HEK293 (cell line): Measurements from ENCODE around the gene ZNF560.
"Not testable (repeated sequence)": the region's sequence is repeated elsewhere in the genome, so short reads cannot be mapped to it uniquely, and the experiment has no call there.

Experiments used
- CTCF ChIA-PET: fragments of 350-600 bp; formaldehyde crosslinking; extraction: SDS; loops from one replicate; lab custom pipeline; 2021; ENCODE audit warnings: antibody characterized with exemption; lab: Yijun Ruan, JAX
- POLR2A ChIA-PET: fragments of 300-600 bp; formaldehyde crosslinking; extraction: SDS; loops from one replicate; lab custom pipeline; 2020; ENCODE audit warnings: antibody characterized with exemption, inconsistent platforms; lab: Yijun Ruan, JAX
- H3K27ac ChIP-seq: fragments of 200-500 bp; sonication (Bioruptor generic); 2 replicates; pipeline ENCODE4 v1.5.1; 2014; ENCODE audit warnings: low read depth, low read length, control low read depth, inconsistent platforms; ENCODE audit errors: extremely low read depth
- H3K36me3 ChIP-seq, 2 experiments: fragments of 200-500 bp in 1 of 2; sonication (Bioruptor generic) in 1 of 2; 1 replicate in 1 of 2; 2 replicates in 1 of 2; pipeline ENCODE4 v1.5.1; 2014 to 2017; ENCODE audit warnings: inconsistent platforms in 2 of 2, low read length in 2 of 2; ENCODE audit not compliant: control insufficient read depth in 2 of 2, insufficient read depth in 1 of 2
- H3K4me1 ChIP-seq: fragments of 200-500 bp; sonication (Bioruptor generic); 2 replicates; pipeline ENCODE4 v1.5.1; 2014; ENCODE audit warnings: mild to moderate bottlenecking, low read length, inconsistent platforms; ENCODE audit not compliant: control insufficient read depth, insufficient read depth
- H3K4me3 ChIP-seq: 2 replicates; pipeline ENCODE4 v1.5.1; 2011; ENCODE audit warnings: low read depth, mild to moderate bottlenecking, control low read depth, low read length, moderate library complexity
- H3K9me3 ChIP-seq: fragments of 200-500 bp; sonication (Bioruptor generic); 2 replicates; pipeline ENCODE4 v1.5.1; 2014; ENCODE audit warnings: low read depth, low read length, inconsistent platforms; ENCODE audit not compliant: control insufficient read depth, insufficient read depth
- GLI2 ChIP-seq: fragments of 450-650 bp; formaldehyde crosslinking; IDR thresholded peaks from 2 replicates; pipeline ENCODE4; 2017; ENCODE audit warnings: missing biosample characterization, missing genetic modification characterization, low read depth, borderline replicate concordance
- HOXD13 ChIP-seq: sonication (generic); formaldehyde crosslinking; IDR thresholded peaks from 2 replicates; pipeline ENCODE4 v1.8.0; 2022; ENCODE audit warnings: missing genetic modification reagents, borderline replicate concordance
- MYNN ChIP-seq: fragments of 450-650 bp; formaldehyde crosslinking; IDR thresholded peaks from 2 replicates; pipeline ENCODE4 v1.5.1; 2016; ENCODE audit warnings: missing biosample characterization, missing genetic modification characterization, borderline replicate concordance
- MZF1 ChIP-seq: fragments of 450-650 bp; formaldehyde crosslinking; IDR thresholded peaks from 2 replicates; pipeline ENCODE4 v1.5.1; 2017; ENCODE audit warnings: missing biosample characterization, missing genetic modification characterization, borderline replicate concordance
- PRDM10 ChIP-seq: fragments of 450-650 bp; formaldehyde crosslinking; IDR thresholded peaks from 2 replicates; pipeline ENCODE4 v1.5.1; 2016; ENCODE audit warnings: missing biosample characterization, missing genetic modification characterization
- SCRT1 ChIP-seq: fragments of 450-650 bp; formaldehyde crosslinking; IDR thresholded peaks from 2 replicates; pipeline ENCODE4 v1.5.1; 2016; ENCODE audit warnings: missing biosample characterization, missing genetic modification characterization, borderline replicate concordance
- SP3 ChIP-seq: fragments of 450-650 bp; formaldehyde crosslinking; IDR thresholded peaks from 2 replicates; pipeline ENCODE4 v1.5.1; 2016; ENCODE audit warnings: missing biosample characterization, missing genetic modification characterization
- ZBTB17 ChIP-seq: fragments of 450-650 bp; formaldehyde crosslinking; IDR thresholded peaks from 2 replicates; pipeline ENCODE4 v1.5.1; 2016; ENCODE audit warnings: missing biosample characterization, missing genetic modification characterization
- ZBTB21 ChIP-seq: fragments of 450-650 bp; formaldehyde crosslinking; IDR thresholded peaks from 2 replicates; pipeline ENCODE4 v1.5.1; 2017; ENCODE audit warnings: missing biosample characterization, missing genetic modification characterization
- ZNF155 ChIP-seq: fragments of 450-650 bp; formaldehyde crosslinking; IDR thresholded peaks from 2 replicates; pipeline ENCODE4 v1.5.1; 2016; ENCODE audit warnings: missing biosample characterization, missing genetic modification characterization
- ZNF157 ChIP-seq: fragments of 450-650 bp; formaldehyde crosslinking; IDR thresholded peaks from 2 replicates; pipeline ENCODE4 v1.5.1; 2016; ENCODE audit warnings: missing biosample characterization, missing genetic modification characterization
- ZNF175 ChIP-seq: fragments of 450-650 bp; formaldehyde crosslinking; IDR thresholded peaks from 2 replicates; pipeline ENCODE4 v1.5.1; 2016; ENCODE audit warnings: missing biosample characterization, missing genetic modification characterization
- ZNF24 ChIP-seq: fragments of 450-650 bp; formaldehyde crosslinking; IDR thresholded peaks from 2 replicates; pipeline ENCODE4 v1.5.1; 2016; ENCODE audit warnings: missing biosample characterization, missing genetic modification characterization
- ZNF433 ChIP-seq: fragments of 450-650 bp; formaldehyde crosslinking; IDR thresholded peaks from 2 replicates; pipeline ENCODE4 v1.5.1; 2016; ENCODE audit warnings: missing biosample characterization, missing genetic modification characterization, low read depth
- ZNF560 ChIP-seq: fragments of 450-650 bp; formaldehyde crosslinking; IDR thresholded peaks from 2 replicates; pipeline ENCODE4 v1.5.1; 2017; ENCODE audit warnings: missing biosample characterization, missing genetic modification characterization, borderline replicate concordance
- ZNF623 ChIP-seq: fragments of 450-650 bp; formaldehyde crosslinking; IDR thresholded peaks from 2 replicates; pipeline ENCODE4 v1.5.1; 2016; ENCODE audit warnings: missing biosample characterization, missing genetic modification characterization
- ZNF830 ChIP-seq: fragments of 450-650 bp; IDR thresholded peaks from 2 replicates; pipeline ENCODE4 v1.5.0; 2018; ENCODE audit warnings: missing biosample characterization, missing genetic modification characterization, low read depth, mild to moderate bottlenecking, moderate library complexity
- ZXDB ChIP-seq: fragments of 450-650 bp; formaldehyde crosslinking; IDR thresholded peaks from 2 replicates; pipeline ENCODE4 v1.5.1; 2016; ENCODE audit warnings: missing biosample characterization, missing genetic modification characterization
- TF ChIP-seq, protein P1 (sequence below): fragments of 450-650 bp; formaldehyde crosslinking; IDR thresholded peaks from 2 replicates; pipeline ENCODE4 v1.5.1; 2016; ENCODE audit warnings: missing biosample characterization, missing genetic modification characterization
- TF ChIP-seq, protein P2 (sequence below): fragments of 450-650 bp; formaldehyde crosslinking; IDR thresholded peaks from 2 replicates; pipeline ENCODE4 v1.5.1; 2016; ENCODE audit warnings: missing biosample characterization, missing genetic modification characterization

The ZNF560 gene

DNA sequence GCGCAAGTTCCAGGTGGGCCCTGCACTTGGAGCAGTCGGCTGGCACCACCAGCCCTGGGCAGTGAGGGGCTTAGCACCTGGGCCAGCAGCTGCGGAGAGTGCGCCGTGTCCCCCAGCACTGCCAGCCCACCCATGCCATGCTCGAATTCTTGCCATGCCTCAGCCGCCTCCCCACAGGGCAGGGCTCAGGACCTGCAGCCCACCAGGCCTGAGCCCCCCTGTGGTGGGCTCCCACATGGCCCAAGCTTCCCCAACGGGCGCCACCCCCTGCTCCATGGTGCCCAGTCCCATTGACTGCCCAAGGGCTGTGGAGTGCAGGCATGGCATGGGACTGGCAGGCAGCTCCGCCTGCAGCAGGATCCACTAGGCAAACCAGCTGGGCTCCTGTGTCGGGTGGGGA, 49.5 kb upstream of the ZNF560 start:
- TF ChIP-seq ZNF830 (tag by site-specific recombination) (no peak), SP3 (tag by site-specific recombination) (no peak), SCRT1 (tag by site-specific recombination) (no peak), MZF1 (tag by site-specific recombination) (no peak), ZNF157 (tag by site-specific recombination) (no peak), ZBTB21 (no peak), ZNF155 (tag by site-specific recombination) (no peak), GLI2 (tag by site-specific recombination) (no peak), PRDM10 (tag by site-specific recombination) (no peak), ZXDB (no peak), ZNF24 (tag by site-specific recombination) (no peak), ZNF560 (tag by site-specific recombination) (no peak), ZBTB17 (no peak), ZNF433 (no peak), HOXD13 (CRISPR knock-in tag) (no peak), ZNF623 (tag by site-specific recombination) (no peak), MYNN (no peak), ZNF175 (tag by site-specific recombination) (no peak)
- TF ChIP-seq, protein P1, sequence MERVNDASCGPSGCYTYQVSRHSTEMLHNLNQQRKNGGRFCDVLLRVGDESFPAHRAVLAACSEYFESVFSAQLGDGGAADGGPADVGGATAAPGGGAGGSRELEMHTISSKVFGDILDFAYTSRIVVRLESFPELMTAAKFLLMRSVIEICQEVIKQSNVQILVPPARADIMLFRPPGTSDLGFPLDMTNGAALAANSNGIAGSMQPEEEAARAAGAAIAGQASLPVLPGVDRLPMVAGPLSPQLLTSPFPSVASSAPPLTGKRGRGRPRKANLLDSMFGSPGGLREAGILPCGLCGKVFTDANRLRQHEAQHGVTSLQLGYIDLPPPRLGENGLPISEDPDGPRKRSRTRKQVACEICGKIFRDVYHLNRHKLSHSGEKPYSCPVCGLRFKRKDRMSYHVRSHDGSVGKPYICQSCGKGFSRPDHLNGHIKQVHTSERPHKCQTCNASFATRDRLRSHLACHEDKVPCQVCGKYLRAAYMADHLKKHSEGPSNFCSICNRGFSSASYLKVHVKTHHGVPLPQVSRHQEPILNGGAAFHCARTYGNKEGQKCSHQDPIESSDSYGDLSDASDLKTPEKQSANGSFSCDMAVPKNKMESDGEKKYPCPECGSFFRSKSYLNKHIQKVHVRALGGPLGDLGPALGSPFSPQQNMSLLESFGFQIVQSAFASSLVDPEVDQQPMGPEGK = no peak
- TF ChIP-seq, protein P2, sequence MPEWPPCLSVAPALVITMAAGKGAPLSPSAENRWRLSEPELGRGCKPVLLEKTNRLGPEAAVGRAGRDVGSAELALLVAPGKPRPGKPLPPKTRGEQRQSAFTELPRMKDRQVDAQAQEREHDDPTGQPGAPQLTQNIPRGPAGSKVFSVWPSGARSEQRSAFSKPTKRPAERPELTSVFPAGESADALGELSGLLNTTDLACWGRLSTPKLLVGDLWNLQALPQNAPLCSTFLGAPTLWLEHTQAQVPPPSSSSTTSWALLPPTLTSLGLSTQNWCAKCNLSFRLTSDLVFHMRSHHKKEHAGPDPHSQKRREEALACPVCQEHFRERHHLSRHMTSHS (tag by site-specific recombination) = no peak
- ChIA-PET CTCF (no interaction called here), POLR2A (interaction anchor here (0.6 kb wide), 1 partner anchor 287 kb away, joined by 6 read pairs; the partner anchor contains the start of gene PIN1)
- H3K27ac ChIP-seq = no peak overlapping the region
- H3K9me3 ChIP-seq = no peaks in the 10 kb centered on the region
- no peaks in the 10 kb centered on the region for H3K4me1 ChIP-seq
- no peaks in the 10 kb centered on the region for H3K36me3 ChIP-seq
- H3K4me3 ChIP-seq = no peak overlapping the region

GRCh38 chr19:9541281-9541680, 42.9 kb upstream of the ZNF560 start:
- H3K27ac ChIP-seq, H3K4me1 ChIP-seq, H3K4me3 ChIP-seq, H3K9me3 ChIP-seq, CTCF ChIA-PET, H3K36me3 ChIP-seq: not testable (repeated sequence)
- POLR2A ChIA-PET = interaction anchor here (0.6 kb wide), 1 partner anchor 65 kb away, joined by 4 read pairs; no protein-coding TSS in a partner anchor

DNA sequence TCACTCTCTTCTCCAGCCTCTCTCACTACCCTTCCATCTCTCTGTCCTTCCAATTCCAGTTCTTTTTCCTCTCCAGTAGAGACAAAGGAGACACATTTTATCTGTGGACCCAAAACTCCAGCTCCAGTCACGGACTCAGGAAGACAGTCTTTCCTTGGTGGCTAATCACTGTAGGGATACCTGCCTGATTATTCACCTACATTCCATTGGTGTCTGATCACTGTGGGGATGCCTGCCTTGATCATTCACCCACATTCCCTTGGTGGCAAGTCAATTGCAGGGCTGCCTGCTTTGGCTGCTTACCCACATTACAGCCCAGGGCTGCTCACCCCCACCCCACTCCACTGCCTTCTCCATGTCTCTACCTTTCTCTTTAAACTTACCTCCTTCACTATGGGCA, 41.5 kb upstream of the ZNF560 start:
- H3K4me3 ChIP-seq, CTCF ChIA-PET, H3K4me1 ChIP-seq, H3K9me3 ChIP-seq, POLR2A ChIA-PET, H3K27ac ChIP-seq: not testable (repeated sequence)
- peaks cover 15 to 20% of the 10 kb centered on the region in 2 experiments for H3K36me3 ChIP-seq

DNA sequence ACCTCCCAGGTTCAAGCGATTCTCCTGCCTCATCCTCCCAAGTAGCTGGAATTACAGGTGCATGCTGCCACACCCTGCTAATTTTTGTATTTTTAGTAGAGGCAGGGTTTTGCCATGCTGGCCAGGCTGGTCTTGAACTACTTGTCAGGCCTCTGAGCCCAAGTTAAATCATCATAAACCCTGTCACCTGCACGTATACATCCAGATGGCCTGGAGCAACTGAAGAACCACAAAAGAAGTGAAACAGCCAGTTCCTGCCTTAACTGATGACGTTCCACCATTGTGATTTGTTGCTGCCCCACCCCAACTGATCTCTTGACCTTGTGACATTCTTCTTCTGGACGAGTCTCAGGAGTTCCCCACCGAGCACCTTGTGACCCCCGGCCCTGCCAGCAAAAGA, 40.8 kb upstream of the ZNF560 start:
- H3K27ac ChIP-seq, H3K4me1 ChIP-seq, H3K9me3 ChIP-seq, H3K4me3 ChIP-seq, POLR2A ChIA-PET, CTCF ChIA-PET: not testable (repeated sequence)
- H3K36me3 ChIP-seq = peaks cover 22 to 27% of the 10 kb centered on the region in 2 experiments
